ENCODE measurements around the gene ATOH8. TPM values are rescaled to one million over a fixed set of nuclear protein-coding genes. Genes with fewer than 3 reads are reported as not detected.

The ATOH8 gene
- total and polyA plus RNA-seq, 10 of the 15 experiments (the other 5 are each of a cell fraction or from before 2014, with no cell fraction given): 0.03 to 0.60 TPM; not detected in 8

DNA sequence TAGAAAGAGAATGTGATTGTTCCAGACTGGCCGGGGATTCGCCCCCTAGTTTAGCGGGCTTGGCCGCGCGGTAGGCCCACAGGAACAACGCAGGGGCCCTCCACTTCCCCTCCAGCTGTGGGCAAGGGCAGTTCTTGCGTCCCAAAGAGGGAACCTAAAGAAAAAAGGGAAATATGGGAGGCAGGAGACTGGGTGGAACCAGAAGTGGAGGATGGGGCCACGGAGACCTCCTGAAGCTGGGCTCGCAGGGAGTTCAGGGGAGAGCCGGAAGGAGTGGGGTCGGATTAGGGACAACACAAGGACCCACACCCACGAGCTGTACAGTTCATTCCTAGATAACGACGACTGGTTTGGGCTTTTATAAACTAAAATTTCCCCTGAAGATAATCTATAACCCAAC lies 41.5 kb upstream of the ATOH8 start (continued):
- TF ChIP-seq, protein P1, sequence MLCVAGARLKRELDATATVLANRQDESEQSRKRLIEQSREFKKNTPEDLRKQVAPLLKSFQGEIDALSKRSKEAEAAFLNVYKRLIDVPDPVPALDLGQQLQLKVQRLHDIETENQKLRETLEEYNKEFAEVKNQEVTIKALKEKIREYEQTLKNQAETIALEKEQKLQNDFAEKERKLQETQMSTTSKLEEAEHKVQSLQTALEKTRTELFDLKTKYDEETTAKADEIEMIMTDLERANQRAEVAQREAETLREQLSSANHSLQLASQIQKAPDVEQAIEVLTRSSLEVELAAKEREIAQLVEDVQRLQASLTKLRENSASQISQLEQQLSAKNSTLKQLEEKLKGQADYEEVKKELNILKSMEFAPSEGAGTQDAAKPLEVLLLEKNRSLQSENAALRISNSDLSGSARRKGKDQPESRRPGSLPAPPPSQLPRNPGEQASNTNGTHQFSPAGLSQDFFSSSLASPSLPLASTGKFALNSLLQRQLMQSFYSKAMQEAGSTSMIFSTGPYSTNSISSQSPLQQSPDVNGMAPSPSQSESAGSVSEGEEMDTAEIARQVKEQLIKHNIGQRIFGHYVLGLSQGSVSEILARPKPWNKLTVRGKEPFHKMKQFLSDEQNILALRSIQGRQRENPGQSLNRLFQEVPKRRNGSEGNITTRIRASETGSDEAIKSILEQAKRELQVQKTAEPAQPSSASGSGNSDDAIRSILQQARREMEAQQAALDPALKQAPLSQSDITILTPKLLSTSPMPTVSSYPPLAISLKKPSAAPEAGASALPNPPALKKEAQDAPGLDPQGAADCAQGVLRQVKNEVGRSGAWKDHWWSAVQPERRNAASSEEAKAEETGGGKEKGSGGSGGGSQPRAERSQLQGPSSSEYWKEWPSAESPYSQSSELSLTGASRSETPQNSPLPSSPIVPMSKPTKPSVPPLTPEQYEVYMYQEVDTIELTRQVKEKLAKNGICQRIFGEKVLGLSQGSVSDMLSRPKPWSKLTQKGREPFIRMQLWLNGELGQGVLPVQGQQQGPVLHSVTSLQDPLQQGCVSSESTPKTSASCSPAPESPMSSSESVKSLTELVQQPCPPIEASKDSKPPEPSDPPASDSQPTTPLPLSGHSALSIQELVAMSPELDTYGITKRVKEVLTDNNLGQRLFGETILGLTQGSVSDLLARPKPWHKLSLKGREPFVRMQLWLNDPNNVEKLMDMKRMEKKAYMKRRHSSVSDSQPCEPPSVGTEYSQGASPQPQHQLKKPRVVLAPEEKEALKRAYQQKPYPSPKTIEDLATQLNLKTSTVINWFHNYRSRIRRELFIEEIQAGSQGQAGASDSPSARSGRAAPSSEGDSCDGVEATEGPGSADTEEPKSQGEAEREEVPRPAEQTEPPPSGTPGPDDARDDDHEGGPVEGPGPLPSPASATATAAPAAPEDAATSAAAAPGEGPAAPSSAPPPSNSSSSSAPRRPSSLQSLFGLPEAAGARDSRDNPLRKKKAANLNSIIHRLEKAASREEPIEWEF (IDR thresholded peaks at IDR 0.05; ENCODE audit: insufficient replicate concordance, low read depth, low read length): no peak
- TF ChIP-seq FOXM1 (IDR thresholded peaks at IDR 0.05; ENCODE audit: low read depth, low read length): no peak
- no peak for TF ChIP-seq NFXL1 (IDR thresholded peaks at IDR 0.05; ENCODE audit: borderline replicate concordance)
- TF ChIP-seq MTA2 (IDR thresholded peaks at IDR 0.05; ENCODE audit: low read depth): no peak
- TF ChIP-seq NR2C2 (IDR thresholded peaks at IDR 0.05; ENCODE audit: borderline replicate concordance, control insufficient read depth, insufficient read length, low read depth): no peak
- no peak for TF ChIP-seq ESRRA (IDR thresholded peaks at IDR 0.05; ENCODE audit: low read length)
- no peak for TF ChIP-seq SREBF1 (IDR thresholded peaks at IDR 0.05; ENCODE audit: low read length)
- TF ChIP-seq MYB (IDR thresholded peaks at IDR 0.05; ENCODE audit: borderline replicate concordance, low read depth, low read length): no peak
- no peak for TF ChIP-seq BCL11A (IDR thresholded peaks at IDR 0.05; ENCODE audit: low read depth, low read length)
